Transverse colon (tissue), 4 donors: Measurements from ENCODE around the gene LMNA. TPM values are rescaled to one million over a fixed set of nuclear protein-coding genes. Genes with fewer than 3 reads are reported as not detected.

ENCODE experiments used
- DNase-seq: peaks from one replicate; pipeline ENCODE4 v3.0.0-alpha.2; 2019
- H3K27ac ChIP-seq, 4 donors: fragments of 200-600 bp; sonication (generic); 2 replicates each; pipeline ENCODE4 v1.5.1; 2016 to 2018; ENCODE audit warnings: inconsistent platforms in 4 of 4
- H3K27me3 ChIP-seq: fragments of 200-600 bp; sonication (generic); 2 replicates; pipeline ENCODE4 v1.5.1; 2017; ENCODE audit warnings: inconsistent platforms
- H3K36me3 ChIP-seq, 4 donors: fragments of 200-600 bp; sonication (generic); 2 replicates each; pipeline ENCODE4 v1.5.1; 2017 to 2019; ENCODE audit warnings: inconsistent platforms in 4 of 4
- H3K4me1 ChIP-seq, 4 donors: fragments of 200-600 bp; sonication (generic); 2 replicates each; pipeline ENCODE4 v1.5.1; 2017 to 2020; ENCODE audit warnings: inconsistent platforms in 4 of 4
- H3K4me3 ChIP-seq, 4 donors: fragments of 200-600 bp; sonication (generic); 1 replicate in 1 of 4; 2 replicates in 3 of 4; pipeline versions ENCODE4 v1.5.1 to v1.6.1; 2017 to 2019; ENCODE audit warnings: inconsistent platforms in 4 of 4
- H3K9me3 ChIP-seq, 2 donors: fragments of 200-600 bp; sonication (generic); 2 replicates each; pipeline ENCODE4 v1.5.1; 2017 to 2019; ENCODE audit warnings: inconsistent platforms in 2 of 2
- CTCF ChIP-seq, 5 experiments: fragments of 200-600 bp in 3 of 5; fragments of 450-650 bp in 2 of 5; sonication (generic) in 3 of 5; IDR thresholded peaks; 1 replicate in 2 of 5; 2 replicates in 3 of 5; pipeline ENCODE4 v1.5.1; 2016 to 2017; ENCODE audit warnings: antibody characterized with exemption in 5 of 5, inconsistent platforms in 3 of 5, mild to moderate bottlenecking in 2 of 5, moderate library complexity in 1 of 5
- EP300 ChIP-seq: sonication (generic); formaldehyde crosslinking; IDR thresholded peaks from one replicate; pipeline ENCODE4 v1.6.1; 2017; ENCODE audit warnings: antibody characterized with exemption, low read depth
- POLR2A ChIP-seq: fragments of 450-650 bp; IDR thresholded peaks from one replicate; pipeline ENCODE4 v1.6.1; 2016; ENCODE audit warnings: antibody characterized with exemption, mild to moderate bottlenecking, moderate library complexity
- POLR2AphosphoS5 ChIP-seq, 3 donors: sonication (generic); formaldehyde crosslinking; IDR thresholded peaks; one replicate each; pipeline ENCODE4 v1.6.1; 2016; ENCODE audit warnings: antibody characterized with exemption in 3 of 3
- WGBS, 2 donors: methylation state at CpG; one replicate each; pipeline ENCODE4 v1.1.5; 2018; ENCODE audit warnings: low coverage in 1 of 2; 5-methylcytosine and 5-hydroxymethylcytosine counted together
- in situ Hi-C, 4 donors: fragments of 200-750 bp; cut with MboI; loops; one replicate each; pipeline versions ENCODE4 v1.15.0 to v1.15.1; 2017; ENCODE audit warnings: low sequenced_read_pairs in 3 of 4, low pct_ligation_motif_present in 1 of 4, low pct_unique_long_range_greater_than_20kb in 1 of 4
- intact Hi-C: fragments of 100-400 bp; cut with DNase I; formaldehyde crosslinking; loops from one replicate; pipeline ENCODE4 v1.15.1; 2023; ENCODE audit warnings: low total_unique reads
- total RNA-seq, 4 donors: library from RNA; depleted of rRNA; stranded (reverse); fragments of >200 nt; gene quantifications; one replicate each; pipeline ENCODE4 v1.1.0, GENCODE V29; 2016

LMNA gene
- total RNA-seq, 4 donors from 2014 or later, result 300 to 999 (median 324) TPM

GRCh38 chr1:156098784-156099183 is 15.7 kb upstream of the LMNA start:
- Histone ChIP-seq H3K9me3 (no peaks in the 10 kb centered on the region), H3K4me3 (no peak overlapping the region), H3K36me3 (no peaks in the 10 kb centered on the region), H3K4me1 (peaks cover 27 to 66% (median 39%) of the 10 kb centered on the region in 4 donors), H3K27ac (no peak overlapping the region), H3K27me3 (no peaks in the 10 kb centered on the region)
- TF ChIP-seq EP300, result no peak
- TF ChIP-seq CTCF (IDR thresholded peaks at IDR 0.05), result no peak
- no peak for TF ChIP-seq POLR2AphosphoS5 (IDR thresholded peaks at IDR 0.05)
- TF ChIP-seq POLR2A, result no peak
- intact Hi-C loops, result no loop called here
- WGBS, 2 donors, result 80% methylated on average over 2 of the region's 2 CpGs; no CpG with 5 or more reads in 1 of the 2 donors
- in situ Hi-C loops, result loop anchor here (5.0 to 25.0 kb wide), 3 partner anchors 34 to 126 kb away; partner anchors contain the start of gene PMF1 (in 1 of the 4)
- no peak for DNase-seq

- TF ChIP-seq POLR2AphosphoS5 (IDR thresholded peaks at IDR 0.05) (no peak), CTCF (IDR thresholded peaks at IDR 0.05) (no peak), POLR2A (no peak)
- no peak overlapping the region for H3K4me3 ChIP-seq
- H3K27ac ChIP-seq, result peak overlapping the region in 1 of 4 donors; percentile 91
- no peaks in the 10 kb centered on the region for H3K27me3 ChIP-seq
- peaks cover 32 to 71% (median 44%) of the 10 kb centered on the region in 4 donors for H3K4me1 ChIP-seq
- WGBS, 2 donors, result 78 to 85% methylated on average over 3 of the region's 3 CpGs
- in situ Hi-C loops (loop anchor here (5.0 to 25.0 kb wide), 3 partner anchors 33 to 126 kb away; partner anchors contain the start of gene PMF1 (in 1 of the 4)), intact Hi-C loops (no loop called here)
- no peaks in the 10 kb centered on the region for H3K9me3 ChIP-seq
- DNase-seq, result no peak
- H3K36me3 ChIP-seq, result no peaks in the 10 kb centered on the region
Measured at GRCh38 chr1:156099282-156099681, 15.2 kb upstream of the LMNA start.

- Histone ChIP-seq H3K36me3 (no peaks in the 10 kb centered on the region), H3K27me3 (no peaks in the 10 kb centered on the region), H3K9me3 (no peaks in the 10 kb centered on the region), H3K4me3 (no peak overlapping the region), H3K4me1 (peaks cover 43 to 82% (median 55%) of the 10 kb centered on the region in 4 donors), H3K27ac (peak overlapping the region; percentile 57 to 97 (median 92))
- TF ChIP-seq EP300 (no peak), POLR2AphosphoS5 (IDR thresholded peaks at IDR 0.05) (peak in 1 of 3 donors; percentile 12)
- 50 to 54% methylated on average over 4 of the region's 4 CpGs for WGBS, 2 donors
- in situ Hi-C loops, result no loop called here
- intact Hi-C loops, result no loop called here
- DNase-seq, result peak; percentile 44
Measured at GRCh38 chr1:156100205-156100995, 14.1 kb upstream of the LMNA start.

GRCh38 chr1:156101880-156102279 is 12.6 kb upstream of the LMNA start:
- peaks cover 41 to 80% (median 66%) of the 10 kb centered on the region in 4 donors for H3K4me1 ChIP-seq
- H3K9me3 ChIP-seq, result no peaks in the 10 kb centered on the region
- whole genome bisulfite sequencing, 2 donors, result 69 to 80% methylated on average over 2 to 6 of the region's 6 CpGs
- DNase-seq, result no peak
- in situ Hi-C loops, result no loop called here
- H3K36me3 ChIP-seq, result no peaks in the 10 kb centered on the region
- TF ChIP-seq EP300 (no peak), CTCF (IDR thresholded peaks at IDR 0.05) (no peak), POLR2A (no peak)
- peak overlapping the region; percentile 91 to 97 (median 94) for H3K27ac ChIP-seq
- no peaks in the 10 kb centered on the region for H3K27me3 ChIP-seq
- H3K4me3 ChIP-seq, result no peak overlapping the region
- intact Hi-C loops, result no loop called here
